Activated CD8-positive, alpha-beta T cell treated with anti-CD3 and anti-CD28 coated beads for 36 hours (primary cell): ENCODE results near the gene RPS14. TPM values are rescaled to one million over a fixed set of nuclear protein-coding genes. Genes with fewer than 3 reads are reported as not detected.

Source experiments
- ATAC-seq: fragments of 200-7000 bp; cut with Tn5 transposase; one replicate; pipeline ENCODE4 v1.10.0; 2021; ENCODE audit warnings: mild to moderate bottlenecking, moderate library complexity
- CTCF ChIA-PET: fragments of 350-600 bp; sonication (Branson Sonifier 250); formaldehyde crosslinking; loops from one replicate; lab custom pipeline; 2021; ENCODE audit warnings: antibody characterized with exemption; lab: Charles Lee
- POLR2A ChIA-PET: fragments of 350-600 bp; sonication (Branson Sonifier 250); formaldehyde crosslinking; loops from one replicate; lab custom pipeline; 2021; ENCODE audit warnings: antibody characterized with exemption; lab: Charles Lee
- DNase-seq: peaks from one replicate; pipeline ENCODE4 v3.0.0-alpha.2; 2020
- H3K27ac Mint-ChIP-seq: one replicate; pipeline ENCODE4 v1.8.0; 2021; ENCODE audit warnings: mild to moderate bottlenecking, mixed read lengths
- H3K27me3 Mint-ChIP-seq: one replicate; pipeline ENCODE4 v1.8.0; 2021; ENCODE audit warnings: mixed read lengths
- H3K36me3 Mint-ChIP-seq: one replicate; pipeline ENCODE4 v1.8.0; 2021; ENCODE audit warnings: low read depth, mixed read lengths
- H3K4me1 Mint-ChIP-seq: one replicate; pipeline ENCODE4 v1.8.0; 2021; ENCODE audit warnings: low read depth, mixed read lengths
- H3K4me3 Mint-ChIP-seq: one replicate; pipeline ENCODE4 v1.8.0; 2021; ENCODE audit warnings: mild to moderate bottlenecking, moderate library complexity, mixed read lengths
- H3K9me3 Mint-ChIP-seq: one replicate; pipeline ENCODE4 v1.8.0; 2021; ENCODE audit warnings: mixed read lengths
- CTCF ChIP-seq: fragments of 200-600 bp; IDR thresholded peaks from one replicate; pipeline ENCODE4 v1.8.0; 2022; ENCODE audit warnings: antibody characterized with exemption, mild to moderate bottlenecking
- intact Hi-C: fragments of 100-400 bp; cut with micrococcal nuclease; formaldehyde crosslinking; loops from one replicate; pipeline ENCODE4 v1.10.0; 2022
- total RNA-seq, 2 experiments: library from RNA; stranded (reverse); gene quantifications; one replicate each; pipeline ENCODE4 v1.2.3, GENCODE V29; 2021

Gene RPS14
- total RNA-seq, 2 experiments from 2014 or later: 3,542 to 3,651 TPM

- POLR2A ChIA-PET: interaction anchor here (0.9 to 5.2 kb wide), 12 partner anchors 11 to 48 kb away, joined by 3 to 57 read pairs (median 5); no protein-coding TSS in a partner anchor
- no peak for TF ChIP-seq CTCF
- peak overlapping the region; percentile 99 for H3K27ac Mint-ChIP-seq
- peak overlapping the region; percentile 97 for H3K4me3 Mint-ChIP-seq
- no peaks in the 10 kb centered on the region for H3K27me3 Mint-ChIP-seq
- peaks cover 39% of the 10 kb centered on the region for H3K4me1 Mint-ChIP-seq
- CTCF ChIA-PET: interaction anchor here (1.1 to 4.3 kb wide), 5 partner anchors 12 to 46 kb away, joined by 3 to 40 read pairs (median 5); no protein-coding TSS in a partner anchor
- DNase-seq: peak; percentile 91
- peak; percentile 23 for ATAC-seq
- H3K9me3 Mint-ChIP-seq: no peaks in the 10 kb centered on the region
- intact Hi-C loops: no loop called here
- H3K36me3 Mint-ChIP-seq: peaks cover 20% of the 10 kb centered on the region
Measured at GRCh38 chr5:150411245-150411979, 38.1 kb downstream of the RPS14 start.

DNA sequence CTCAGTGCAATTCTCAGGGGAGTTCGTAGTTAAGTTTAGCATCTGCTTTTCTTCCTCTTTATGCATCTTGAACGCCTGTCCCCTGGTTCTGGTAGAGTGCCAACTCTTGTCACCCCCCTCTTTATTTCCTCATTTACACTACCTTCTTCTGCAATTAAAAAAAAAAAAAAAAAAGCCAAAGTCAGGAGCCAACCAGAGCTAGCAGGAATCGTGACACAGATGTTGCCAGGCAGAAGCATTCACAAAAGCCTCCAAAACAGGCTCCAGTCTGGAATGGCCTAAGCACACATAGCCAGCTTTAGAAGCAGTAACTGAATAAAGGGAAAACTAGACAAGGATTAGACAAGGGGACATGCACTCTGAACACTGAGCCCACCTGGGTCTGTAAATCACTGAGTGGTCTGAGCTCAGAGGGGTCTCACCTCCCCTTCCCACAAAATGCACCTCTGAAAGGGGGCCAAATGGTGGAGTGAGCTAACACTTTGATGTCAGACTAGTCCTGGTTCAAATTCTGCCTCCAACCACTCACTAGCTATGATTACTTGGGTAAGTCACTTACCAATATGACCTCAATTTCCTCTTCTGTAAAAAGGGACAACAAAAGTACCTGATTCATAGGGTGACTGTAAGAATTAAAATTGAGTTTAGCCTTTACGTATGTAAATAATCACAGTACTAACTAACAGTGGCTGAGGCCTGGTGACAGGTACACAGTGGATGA, 38.9 kb downstream of the RPS14 start:
- DNase-seq (peak; percentile 64), ATAC-seq (peak; percentile 11)
- CTCF ChIA-PET: interaction anchor here (0.8 to 4.3 kb wide), 8 partner anchors 12 to 290 kb away, joined by 3 to 40 read pairs (median 3); partner anchors contain the start of gene RBM22
- H3K27me3 Mint-ChIP-seq: no peaks in the 10 kb centered on the region
- POLR2A ChIA-PET: interaction anchor here (0.9 to 5.2 kb wide), 11 partner anchors 10 to 43 kb away, joined by 3 to 57 read pairs (median 5); partner anchors contain the start of gene RPS14
- intact Hi-C loops: no loop called here
- H3K4me1 Mint-ChIP-seq: peaks cover 39% of the 10 kb centered on the region
- H3K27ac Mint-ChIP-seq: peak overlapping the region; percentile 99
- no peaks in the 10 kb centered on the region for H3K9me3 Mint-ChIP-seq
- TF ChIP-seq CTCF: no peak
- peak overlapping the region; percentile 97 for H3K4me3 Mint-ChIP-seq
- peaks cover 24% of the 10 kb centered on the region for H3K36me3 Mint-ChIP-seq

DNA sequence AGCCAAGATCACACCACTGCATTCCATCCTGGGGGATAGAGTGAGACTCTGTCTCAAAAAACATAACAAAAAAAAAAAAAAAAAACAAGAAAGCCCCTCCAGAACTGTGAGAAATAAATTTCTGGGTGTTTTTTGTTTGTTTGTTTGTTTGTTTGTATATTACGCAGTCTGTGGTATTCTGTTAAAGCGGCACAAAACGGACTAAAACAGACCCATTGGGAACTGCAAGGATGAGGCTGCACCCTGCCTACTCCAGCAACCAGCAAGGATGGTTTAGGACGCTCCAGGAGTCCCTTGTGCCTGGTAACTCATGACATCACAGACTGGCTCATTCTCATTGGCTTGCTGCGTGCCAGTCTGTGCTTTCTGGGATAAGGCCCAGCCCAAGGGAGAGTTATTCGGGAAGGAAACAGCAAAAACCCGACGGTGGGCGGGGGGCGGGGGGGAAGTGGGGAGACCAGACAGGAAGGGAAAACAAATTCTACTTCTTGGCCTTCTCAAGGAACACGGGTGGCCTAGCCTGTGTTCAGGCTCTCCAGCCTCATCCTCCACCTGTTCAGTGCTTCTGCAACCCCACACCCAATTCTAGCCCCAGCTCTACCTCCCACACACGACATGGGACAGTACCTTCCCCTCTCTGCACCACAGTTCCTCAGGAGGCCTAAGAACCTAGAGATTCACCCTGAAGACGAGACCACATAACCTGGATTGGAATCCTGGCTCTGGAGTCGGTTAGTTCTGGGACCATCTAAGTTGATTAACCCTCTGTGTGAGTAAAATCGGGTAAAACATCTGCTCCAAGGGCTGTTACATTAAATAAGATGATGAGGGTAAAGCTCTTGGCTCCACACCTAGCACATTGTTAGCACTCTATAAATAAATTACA, 39.7 kb downstream of the RPS14 start:
- ChIA-PET POLR2A (interaction anchor here (0.9 to 5.2 kb wide), 8 partner anchors 9 to 42 kb away, joined by 3 to 57 read pairs (median 4); partner anchors contain the start of gene RPS14), CTCF (interaction anchor here (0.8 to 4.3 kb wide), 9 partner anchors 11 to 291 kb away, joined by 3 to 40 read pairs (median 3); partner anchors contain the start of gene RBM22)
- ATAC-seq (no peak), DNase-seq (peak; percentile 55)
- Mint-ChIP-seq H3K27me3 (no peaks in the 10 kb centered on the region), H3K27ac (peak overlapping the region; percentile 99), H3K4me1 (peaks cover 39% of the 10 kb centered on the region), H3K9me3 (no peaks in the 10 kb centered on the region), H3K36me3 (peaks cover 26% of the 10 kb centered on the region), H3K4me3 (peak overlapping the region; percentile 97)
- no peak for TF ChIP-seq CTCF
- intact Hi-C loops: no loop called here

DNA sequence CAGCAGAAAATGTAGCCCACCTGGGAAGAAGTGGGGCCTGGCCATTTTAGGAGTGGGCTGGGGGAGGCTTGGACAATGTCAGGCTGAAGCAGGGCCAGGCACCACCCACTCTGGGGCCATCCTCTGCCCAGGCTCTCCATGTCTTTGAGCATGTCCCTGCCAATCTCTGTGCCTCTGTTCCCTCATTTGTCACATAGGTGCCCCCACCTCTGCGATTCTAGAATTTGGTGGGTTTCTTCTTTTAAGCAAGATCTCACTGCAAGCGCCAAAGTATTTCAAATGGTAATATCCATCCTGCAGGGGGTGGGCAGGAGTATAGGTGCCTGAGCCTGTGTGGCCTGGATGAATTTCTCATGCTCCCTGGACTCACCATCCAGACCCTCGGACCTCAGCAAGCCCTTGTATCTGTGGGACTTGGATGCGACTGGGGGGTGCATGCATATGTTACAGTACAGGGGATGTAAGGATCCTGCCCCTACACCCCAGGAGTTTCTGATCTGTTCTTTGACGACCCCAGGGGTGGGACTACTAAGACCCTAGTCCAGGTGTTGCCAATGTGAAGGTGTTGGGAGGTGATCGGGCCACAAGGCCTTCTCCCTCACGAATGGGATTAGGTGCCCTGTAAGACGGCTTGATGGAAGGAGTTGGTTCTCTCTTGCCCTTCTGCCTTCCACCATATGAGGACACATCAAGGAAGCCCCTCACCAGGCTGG, 41.2 kb downstream of the RPS14 start:
- TF ChIP-seq CTCF: no peak
- Mint-ChIP-seq H3K27me3 (no peaks in the 10 kb centered on the region), H3K4me1 (peaks cover 34% of the 10 kb centered on the region), H3K36me3 (peaks cover 29% of the 10 kb centered on the region), H3K27ac (peak overlapping the region; percentile 46), H3K9me3 (no peaks in the 10 kb centered on the region), H3K4me3 (no peak overlapping the region)
- ATAC-seq (no peak), DNase-seq (no peak)
- intact Hi-C loops: no loop called here
- ChIA-PET CTCF (interaction anchor here (1.6 kb wide), 1 partner anchor 42 kb away, joined by 3 read pairs; no protein-coding TSS in a partner anchor), POLR2A (interaction anchor here (1.4 kb wide), 1 partner anchor 8 kb away, joined by 3 read pairs; no protein-coding TSS in a partner anchor)
